HCT116 (cell line): ENCODE results near the gene AGBL3. TPM values are rescaled to one million over a fixed set of nuclear protein-coding genes. Genes with fewer than 3 reads are reported as not detected.

Experiments used
- ATAC-seq: fragments of 200-7000 bp; cut with Tn5 transposase; 2 replicates; pipeline ENCODE4 v1.9.1; 2020; ENCODE audit warnings: mild to moderate bottlenecking, moderate library complexity
- BruUV-seq: library from RNA; stranded (reverse); fragments of 400-500 nt; replicated peaks from 2 replicates; lab custom pipeline; 2021; lab: Mats Ljungman, UMichigan
- CTCF ChIA-PET: fragments of 300-600 bp; sonication (Branson Sonifier 250); formaldehyde crosslinking; loops from one replicate; lab custom pipeline; 2021; ENCODE audit warnings: antibody characterized with exemption; lab: Charles Lee
- POLR2A ChIA-PET: fragments of 300-600, 350-600 bp; sonication (Branson Sonifier 250); formaldehyde crosslinking; loops from one replicate; lab custom pipeline; 2021; ENCODE audit warnings: antibody characterized with exemption; lab: Charles Lee
- RAD21 ChIA-PET, 2 experiments: fragments of 300-600 bp; sonication (Branson Sonifier 250); formaldehyde crosslinking; loops; one replicate each; lab custom pipeline; 2023; ENCODE audit warnings: low total read pairs in 2 of 2; ENCODE audit not compliant: uncharacterized antibody in 2 of 2, unreplicated experiment in 2 of 2, low non-redundant PET in 1 of 2; lab: Charles Lee
- DNase-seq: peaks from one replicate; pipeline ENCODE4 v3.0.0-alpha.2; 2010; ENCODE audit warnings: low read depth, low spot score
- H2AFZ ChIP-seq: fragments of 200-600 bp; shearing (Covaris generic), sonication (generic); 2 replicates; pipeline ENCODE4 v1.6.1; 2017; ENCODE audit warnings: low read depth, mixed run types, mixed read lengths, antibody characterized with exemption, low read length; ENCODE audit not compliant: poor library complexity, severe bottlenecking
- H3K27ac ChIP-seq: 2 replicates; pipeline ENCODE4 v1.5.1; 2012; ENCODE audit warnings: low read depth, low read length
- H3K27me3 ChIP-seq: fragments of 200-600 bp; sonication (generic); 2 replicates; pipeline ENCODE4 v1.6.1; 2016; ENCODE audit warnings: mixed run types, low read length, mixed read lengths; ENCODE audit not compliant: insufficient read depth
- H3K36me3 ChIP-seq, 2 experiments: fragments of 200-500 bp in 1 of 2; fragments of 200-600 bp in 1 of 2; sonication (Bioruptor generic) in 1 of 2; sonication (generic) in 1 of 2; 2 replicates each; pipeline versions ENCODE4 v1.5.1 to v1.6.1; 2014 to 2016; ENCODE audit warnings: low read length in 2 of 2, inconsistent platforms in 1 of 2, mixed read lengths in 1 of 2, mixed run types in 1 of 2; ENCODE audit not compliant: insufficient read depth in 2 of 2, control insufficient read depth in 1 of 2
- H3K4me1 ChIP-seq, 2 experiments: fragments of 200-600 bp in 1 of 2; sonication (generic) in 1 of 2; 2 replicates each; pipeline versions ENCODE4 v1.5.1 to v1.6.1; 2012 to 2017; ENCODE audit warnings: low read length in 2 of 2, inconsistent platforms in 1 of 2, mild to moderate bottlenecking in 1 of 2, mixed read lengths in 1 of 2, mixed run types in 1 of 2, moderate library complexity in 1 of 2; ENCODE audit not compliant: insufficient read depth in 2 of 2, control insufficient read depth in 1 of 2
- H3K4me2 ChIP-seq: fragments of 200-600 bp; sonication (generic); 2 replicates; pipeline ENCODE4 v1.6.1; 2017; ENCODE audit warnings: mixed run types, low read length, mixed read lengths
- H3K4me3 ChIP-seq, 2 experiments: fragments of 200-600 bp in 1 of 2; sonication (generic) in 1 of 2; replicated peaks in 1 of 2; 2 replicates each; pipeline ENCODE4 v1.5.1; 2011 to 2016; ENCODE audit warnings: low read length in 2 of 2, control low read depth in 1 of 2, low read depth in 1 of 2, mild to moderate bottlenecking in 1 of 2, mixed read lengths in 1 of 2, mixed run types in 1 of 2
- H3K79me2 ChIP-seq: fragments of 200-600 bp; sonication (generic); 2 replicates; pipeline ENCODE4 v1.6.1; 2017; ENCODE audit warnings: mild to moderate bottlenecking, mixed run types, low read length, moderate library complexity, mixed read lengths; ENCODE audit not compliant: insufficient read depth
- H3K9ac ChIP-seq: fragments of 200-600 bp; sonication (generic); 2 replicates; pipeline ENCODE4 v1.6.1; 2016; ENCODE audit warnings: low read length, mixed read lengths
- H3K9me2 ChIP-seq: fragments of 200-600 bp; sonication (generic), shearing (Covaris generic); 2 replicates; pipeline ENCODE4 v1.6.1; 2017; ENCODE audit warnings: mixed run types, mild to moderate bottlenecking, moderate library complexity; ENCODE audit not compliant: insufficient read depth
- H3K9me3 ChIP-seq, 2 experiments: fragments of 200-500 bp in 1 of 2; fragments of 200-600 bp in 1 of 2; sonication (Bioruptor generic) in 1 of 2; sonication (generic) in 1 of 2; 2 replicates each; pipeline ENCODE4 v1.6.1; 2014 to 2017; ENCODE audit warnings: low read length in 2 of 2, mixed read lengths in 2 of 2, inconsistent platforms in 1 of 2, low read depth in 1 of 2, mild to moderate bottlenecking in 1 of 2, mixed run types in 1 of 2, moderate library complexity in 1 of 2; ENCODE audit not compliant: control insufficient read depth in 1 of 2, insufficient read depth in 1 of 2
- H4K20me1 ChIP-seq: fragments of 200-600 bp; sonication (generic), shearing (Covaris generic); 2 replicates; pipeline ENCODE4 v1.6.1; 2017; ENCODE audit warnings: mixed run types, mild to moderate bottlenecking, moderate library complexity; ENCODE audit not compliant: insufficient read depth
- ATF3 ChIP-seq: IDR thresholded peaks from 2 replicates; pipeline ENCODE4 v1.6.1; 2012
- CEBPB ChIP-seq: IDR thresholded peaks from 2 replicates; pipeline ENCODE4 v1.6.1; 2012; ENCODE audit warnings: low read depth
- CTCF ChIP-seq, 3 experiments: fragments of 200-600 bp in 1 of 3; sonication (generic) in 1 of 3; IDR thresholded peaks in 2 of 3; conservative IDR thresholded peaks in 1 of 3; 2 replicates each; pipeline ENCODE4 v1.5.1; 2012 to 2017; ENCODE audit warnings: low read depth in 2 of 3, low read length in 2 of 3, antibody characterized with exemption in 1 of 3, borderline replicate concordance in 1 of 3, control low read depth in 1 of 3, mild to moderate bottlenecking in 1 of 3, mixed read lengths in 1 of 3, mixed run types in 1 of 3, moderate library complexity in 1 of 3; ENCODE audit not compliant: insufficient read depth in 1 of 3
- EZH2 ChIP-seq: fragments of 200-600 bp; sonication (generic); IDR thresholded peaks from 2 replicates; pipeline ENCODE4 v1.6.1; 2017; ENCODE audit warnings: antibody characterized with exemption, mixed run types
- EZH2phosphoT487 ChIP-seq: fragments of 200-600 bp; IDR thresholded peaks from 2 replicates; pipeline ENCODE4 v1.6.1; 2018; ENCODE audit warnings: antibody characterized with exemption, borderline replicate concordance
- FOSL1 ChIP-seq: IDR thresholded peaks from 2 replicates; pipeline ENCODE4 v1.6.1; 2012; ENCODE audit warnings: low read depth
- POLR2A ChIP-seq: IDR thresholded peaks from 2 replicates; pipeline ENCODE4 v1.7.0; 2011; ENCODE audit warnings: borderline replicate concordance; ENCODE audit not compliant: insufficient read depth, insufficient read length; ENCODE audit errors: extremely low read depth
- POLR2AphosphoS5 ChIP-seq: IDR thresholded peaks from 2 replicates; pipeline ENCODE4 v1.6.1; 2011; ENCODE audit warnings: mild to moderate bottlenecking, low read depth, low read length, moderate library complexity
- RAD21 ChIP-seq: IDR thresholded peaks from 2 replicates; pipeline ENCODE4 v1.6.1; 2012; ENCODE audit warnings: low read depth, mild to moderate bottlenecking
- SP1 ChIP-seq: IDR thresholded peaks from 2 replicates; pipeline ENCODE4 v1.6.1; 2012; ENCODE audit warnings: low read depth
- SRF ChIP-seq: IDR thresholded peaks from 2 replicates; pipeline ENCODE4 v1.6.1; 2012; ENCODE audit warnings: low read depth
- YY1 ChIP-seq: IDR thresholded peaks from 2 replicates; pipeline ENCODE4 v1.6.1; 2011; ENCODE audit warnings: low read length, low read depth, moderate library complexity, mild to moderate bottlenecking; ENCODE audit not compliant: insufficient replicate concordance; ENCODE audit errors: extremely low read depth
- ZBTB33 ChIP-seq: IDR thresholded peaks from 2 replicates; pipeline ENCODE4 v1.6.1; 2011; ENCODE audit warnings: mild to moderate bottlenecking, low read length, moderate library complexity; ENCODE audit not compliant: insufficient replicate concordance; ENCODE audit errors: extremely low read depth
- ZFX ChIP-seq: fragments of 450-650 bp; IDR thresholded peaks from 2 replicates; pipeline ENCODE4 v1.6.1; 2017
- intact Hi-C: fragments of 100-400 bp; cut with micrococcal nuclease; formaldehyde crosslinking; loops from 2 replicates; pipeline ENCODE4 v1.10.0; 2022
- total RNA-seq: library from RNA; stranded (reverse); gene quantifications from one replicate; pipeline ENCODE4 v1.2.1, GENCODE V29; 2021; ENCODE audit not compliant: unreplicated experiment

Gene AGBL3
- total RNA-seq, 1 experiment from 2014 or later: 1.9 TPM

GRCh38 chr7:135152442-135152841, 166.1 kb downstream of the AGBL3 start:
- no peaks in the 10 kb centered on the region for H3K36me3 ChIP-seq
- BruUV-seq: no TSS peak
- POLR2A ChIA-PET: no interaction called here

More at GRCh38 chr7:135152442-135152841, 166.1 kb downstream of the AGBL3 start:
- CTCF ChIA-PET: no interaction called here
- RAD21 ChIA-PET: no interaction called here
- Histone ChIP-seq H3K9me2 (no peaks in the 10 kb centered on the region), H3K27me3 (no peaks in the 10 kb centered on the region), H3K9me3 (peaks cover 5 to 10% of the 10 kb centered on the region in 2 experiments), H2AFZ (no peak overlapping the region), H3K27ac (no peak overlapping the region), H3K79me2 (no peaks in the 10 kb centered on the region), H3K4me2 (no peak overlapping the region), H3K4me3 (no peak overlapping the region), H4K20me1 (no peaks in the 10 kb centered on the region), H3K9ac (no peak overlapping the region), H3K4me1 (no peaks in the 10 kb centered on the region; a peak in 1 of 4 replicates)
- ATAC-seq (no peak), DNase-seq (no peak)
- no peak for TF ChIP-seq POLR2A
- no peak for TF ChIP-seq FOSL1
- no peak for TF ChIP-seq ZFX
- TF ChIP-seq ZBTB33: no peak
- no peak for TF ChIP-seq SP1
- TF ChIP-seq EZH2phosphoT487: no peak
- TF ChIP-seq SRF: no peak
- TF ChIP-seq RAD21: no peak
- TF ChIP-seq YY1: no peak
- TF ChIP-seq CTCF (IDR thresholded peaks at IDR 0.05 in 2 of 3, conservative IDR thresholded peaks at IDR 0.05 in 1 of 3; ENCODE audit: borderline replicate concordance in 1 of 3, insufficient read depth in 1 of 3, low read depth in 2 of 3, low read length in 2 of 3): no peak
- no peak for TF ChIP-seq CEBPB
- TF ChIP-seq POLR2AphosphoS5: no peak
- no peak for TF ChIP-seq EZH2
- TF ChIP-seq ATF3: no peak
- intact Hi-C loops: no loop called here
